NCI-H187 (cell line): ENCODE results near the gene OR51D1.

Experiments
- DNase-seq, 2 experiments: peaks; one replicate each; lab custom pipeline; 2025; lab: John Stamatoyannopoulos, UW

OR51D1 gene

GRCh38 chr11:4636962-4637661, at the start of gene OR51D1:
Gene OR51D1, plus strand, starts transcription at chr11:4637477. Its CDS starts 2,314 bp downstream, at chr11:4639791.
- DNase-seq = peak; percentile 59 to 67

GRCh38 chr11:4589017-4589416, 48.3 kb upstream of the OR51D1 start:
- no peak for DNase-seq

- no peak for DNase-seq
Observed at GRCh38 chr11:4593739-4594138, 43.5 kb upstream of the OR51D1 start, which contains the start of gene OR52I1. Gene OR52I1, plus strand, starts transcription at chr11:4594039. Its CDS starts 0 bp downstream, at chr11:4594039.

- no peak for DNase-seq
Observed at GRCh38 chr11:4605057-4605456, 32.2 kb upstream of the OR51D1 start.

- no peak for DNase-seq
Observed at GRCh38 chr11:4606231-4607015, 30.9 kb upstream of the OR51D1 start.

- DNase-seq = no peak
Observed at GRCh38 chr11:4607096-4607495, 30.2 kb upstream of the OR51D1 start.

GRCh38 chr11:4607781-4608666, 29.3 kb upstream of the OR51D1 start, which contains the start of gene TRIM68:
Gene TRIM68, minus strand, starts transcription at chr11:4608231. Its CDS starts 2,727 bp downstream, at chr11:4605504.
- peak in 1 of 2 experiments; percentile 45 for DNase-seq

- DNase-seq = no peak
Observed at GRCh38 chr11:4610258-4610935, 26.9 kb upstream of the OR51D1 start.

GRCh38 chr11:4611986-4612385, 25.3 kb upstream of the OR51D1 start:
- DNase-seq = no peak

- no peak for DNase-seq
Observed at GRCh38 chr11:4615856-4616444, 21.3 kb upstream of the OR51D1 start.

GRCh38 chr11:4619514-4619913, 17.8 kb upstream of the OR51D1 start:
- DNase-seq = no peak

GRCh38 chr11:4626207-4627099, 10.8 kb upstream of the OR51D1 start:
- DNase-seq = peak; percentile 45 to 73

GRCh38 chr11:4636136-4636535, 1.1 kb upstream of the OR51D1 start:
- DNase-seq = no peak

- DNase-seq = no peak
Observed at GRCh38 chr11:4637662-4638047, 378 bp downstream of the OR51D1 start.

- no peak for DNase-seq
Observed at GRCh38 chr11:4639931-4640330, 2.7 kb downstream of the OR51D1 start.

GRCh38 chr11:4641501-4641900, 4.2 kb downstream of the OR51D1 start:
- no peak for DNase-seq

GRCh38 chr11:4642043-4642442, 4.8 kb downstream of the OR51D1 start:
- no peak for DNase-seq

- no peak for DNase-seq
Observed at GRCh38 chr11:4643076-4643475, 5.8 kb downstream of the OR51D1 start.

GRCh38 chr11:4643682-4644081, 6.4 kb downstream of the OR51D1 start, which contains the start of gene OR51E1:
Gene OR51E1, plus strand, starts transcription at chr11:4643982. Its CDS starts 8,545 bp downstream, at chr11:4652527.
- no peak for DNase-seq

GRCh38 chr11:4644233-4644632, 7.0 kb downstream of the OR51D1 start:
- DNase-seq = no peak
